Measurements from ENCODE around the gene YWHAH.
"Not testable (repeated sequence)": the region's sequence is repeated elsewhere in the genome, so short reads cannot be mapped to it uniquely, and the experiment has no call there.

Gene YWHAH

GRCh38 chr22:31951194-31952093 is 7.1 kb downstream of the YWHAH start:
- no peak for DNase-seq (ENCODE audit: low spot score)

- no peak for DNase-seq (ENCODE audit: low spot score)
These were observed 7.7 kb downstream of the YWHAH start for GRCh38 chr22:31952094-31952401.

GRCh38 chr22:31952472-31952871 is 8.1 kb downstream of the YWHAH start:
- no peak for DNase-seq (ENCODE audit: low spot score)

GRCh38 chr22:31953261-31953660 is 8.9 kb downstream of the YWHAH start:
- DNase-seq (ENCODE audit: low spot score) = no peak

GRCh38 chr22:31954535-31955523 is 10.5 kb downstream of the YWHAH start:
- no peak for DNase-seq (ENCODE audit: low spot score)

- DNase-seq (ENCODE audit: low spot score) = no peak
These were observed 12.0 kb downstream of the YWHAH start for GRCh38 chr22:31956360-31956759.

- no peak for DNase-seq (ENCODE audit: low spot score)
These were observed 13.7 kb downstream of the YWHAH start for GRCh38 chr22:31957970-31958594.

GRCh38 chr22:31958625-31959239 is 14.4 kb downstream of the YWHAH start:
- DNase-seq (ENCODE audit: low spot score) = no peak

GRCh38 chr22:31960767-31961166 is 16.4 kb downstream of the YWHAH start:
- no peak for DNase-seq (ENCODE audit: low spot score)

- DNase-seq (ENCODE audit: low spot score) = no peak
These were observed 18.2 kb downstream of the YWHAH start for GRCh38 chr22:31962387-31963125.

- DNase-seq (ENCODE audit: low spot score) = no peak
These were observed 23.7 kb downstream of the YWHAH start for GRCh38 chr22:31968022-31968421.

GRCh38 chr22:31969789-31970489 is 25.6 kb downstream of the YWHAH start:
- DNase-seq (ENCODE audit: low spot score) = peak; percentile 76

- DNase-seq (ENCODE audit: low spot score) = peak; percentile 78
These were observed 26.4 kb downstream of the YWHAH start for GRCh38 chr22:31970490-31971444.

GRCh38 chr22:31972180-31972579 is 27.8 kb downstream of the YWHAH start:
- DNase-seq (ENCODE audit: low spot score) = no peak

GRCh38 chr22:31973739-31974138 is 29.4 kb downstream of the YWHAH start:
- no peak for DNase-seq (ENCODE audit: low spot score)

GRCh38 chr22:31977141-31977841 is 33.0 kb downstream of the YWHAH start:
- peak; percentile 58 for DNase-seq (ENCODE audit: low spot score)

GRCh38 chr22:31977939-31978338 is 33.6 kb downstream of the YWHAH start:
- no peak for DNase-seq (ENCODE audit: low spot score)

GRCh38 chr22:31980628-31981027 is 36.3 kb downstream of the YWHAH start:
- no peak for DNase-seq (ENCODE audit: low spot score)

GRCh38 chr22:31981976-31982375 is 37.6 kb downstream of the YWHAH start:
- DNase-seq (ENCODE audit: low spot score) = not testable (repeated sequence)
